ENCODE results near the gene PLXDC2. TPM values are rescaled to one million over a fixed set of nuclear protein-coding genes. Genes with fewer than 3 reads are reported as not detected.

Gene PLXDC2
- total and polyA plus RNA-seq, 10 of the 15 experiments (the other 5 are each of a cell fraction or from before 2014, with no cell fraction given): 0.05 to 1.8 (median 0.14) TPM; not detected in 2

DNA sequence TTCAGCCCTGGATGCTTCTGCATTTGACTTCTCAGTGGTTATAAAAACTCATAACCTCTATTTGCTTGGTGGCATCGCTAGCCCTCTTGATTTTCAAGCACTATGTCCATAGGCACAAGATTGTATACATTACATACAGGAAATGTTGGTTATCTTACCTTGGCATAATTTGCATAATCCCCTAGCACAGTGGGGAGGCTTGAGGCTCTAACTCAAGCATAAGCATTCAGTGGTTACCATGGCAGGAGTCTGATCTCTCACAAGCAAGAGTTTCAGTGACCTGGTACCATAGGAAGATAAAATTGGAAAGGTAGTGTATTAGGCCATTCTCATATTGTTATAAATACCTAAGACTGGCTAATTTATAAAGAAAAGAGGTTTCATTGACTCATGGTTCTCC lies 121.8 kb downstream of the PLXDC2 start (continued):
- TF ChIP-seq, protein P1, sequence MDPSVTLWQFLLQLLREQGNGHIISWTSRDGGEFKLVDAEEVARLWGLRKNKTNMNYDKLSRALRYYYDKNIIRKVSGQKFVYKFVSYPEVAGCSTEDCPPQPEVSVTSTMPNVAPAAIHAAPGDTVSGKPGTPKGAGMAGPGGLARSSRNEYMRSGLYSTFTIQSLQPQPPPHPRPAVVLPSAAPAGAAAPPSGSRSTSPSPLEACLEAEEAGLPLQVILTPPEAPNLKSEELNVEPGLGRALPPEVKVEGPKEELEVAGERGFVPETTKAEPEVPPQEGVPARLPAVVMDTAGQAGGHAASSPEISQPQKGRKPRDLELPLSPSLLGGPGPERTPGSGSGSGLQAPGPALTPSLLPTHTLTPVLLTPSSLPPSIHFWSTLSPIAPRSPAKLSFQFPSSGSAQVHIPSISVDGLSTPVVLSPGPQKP (IDR thresholded peaks at IDR 0.05; ENCODE audit: low read depth, low read length): no peak
- TF ChIP-seq CEBPB (IDR thresholded peaks at IDR 0.05; ENCODE audit: borderline replicate concordance in 1 of 2, low read depth in 2 of 2, low read length in 2 of 2) (no peak), ESRRA (IDR thresholded peaks at IDR 0.05; ENCODE audit: low read length) (no peak), BCL11A (IDR thresholded peaks at IDR 0.05; ENCODE audit: low read depth, low read length) (no peak)
- TF ChIP-seq, protein P2, sequence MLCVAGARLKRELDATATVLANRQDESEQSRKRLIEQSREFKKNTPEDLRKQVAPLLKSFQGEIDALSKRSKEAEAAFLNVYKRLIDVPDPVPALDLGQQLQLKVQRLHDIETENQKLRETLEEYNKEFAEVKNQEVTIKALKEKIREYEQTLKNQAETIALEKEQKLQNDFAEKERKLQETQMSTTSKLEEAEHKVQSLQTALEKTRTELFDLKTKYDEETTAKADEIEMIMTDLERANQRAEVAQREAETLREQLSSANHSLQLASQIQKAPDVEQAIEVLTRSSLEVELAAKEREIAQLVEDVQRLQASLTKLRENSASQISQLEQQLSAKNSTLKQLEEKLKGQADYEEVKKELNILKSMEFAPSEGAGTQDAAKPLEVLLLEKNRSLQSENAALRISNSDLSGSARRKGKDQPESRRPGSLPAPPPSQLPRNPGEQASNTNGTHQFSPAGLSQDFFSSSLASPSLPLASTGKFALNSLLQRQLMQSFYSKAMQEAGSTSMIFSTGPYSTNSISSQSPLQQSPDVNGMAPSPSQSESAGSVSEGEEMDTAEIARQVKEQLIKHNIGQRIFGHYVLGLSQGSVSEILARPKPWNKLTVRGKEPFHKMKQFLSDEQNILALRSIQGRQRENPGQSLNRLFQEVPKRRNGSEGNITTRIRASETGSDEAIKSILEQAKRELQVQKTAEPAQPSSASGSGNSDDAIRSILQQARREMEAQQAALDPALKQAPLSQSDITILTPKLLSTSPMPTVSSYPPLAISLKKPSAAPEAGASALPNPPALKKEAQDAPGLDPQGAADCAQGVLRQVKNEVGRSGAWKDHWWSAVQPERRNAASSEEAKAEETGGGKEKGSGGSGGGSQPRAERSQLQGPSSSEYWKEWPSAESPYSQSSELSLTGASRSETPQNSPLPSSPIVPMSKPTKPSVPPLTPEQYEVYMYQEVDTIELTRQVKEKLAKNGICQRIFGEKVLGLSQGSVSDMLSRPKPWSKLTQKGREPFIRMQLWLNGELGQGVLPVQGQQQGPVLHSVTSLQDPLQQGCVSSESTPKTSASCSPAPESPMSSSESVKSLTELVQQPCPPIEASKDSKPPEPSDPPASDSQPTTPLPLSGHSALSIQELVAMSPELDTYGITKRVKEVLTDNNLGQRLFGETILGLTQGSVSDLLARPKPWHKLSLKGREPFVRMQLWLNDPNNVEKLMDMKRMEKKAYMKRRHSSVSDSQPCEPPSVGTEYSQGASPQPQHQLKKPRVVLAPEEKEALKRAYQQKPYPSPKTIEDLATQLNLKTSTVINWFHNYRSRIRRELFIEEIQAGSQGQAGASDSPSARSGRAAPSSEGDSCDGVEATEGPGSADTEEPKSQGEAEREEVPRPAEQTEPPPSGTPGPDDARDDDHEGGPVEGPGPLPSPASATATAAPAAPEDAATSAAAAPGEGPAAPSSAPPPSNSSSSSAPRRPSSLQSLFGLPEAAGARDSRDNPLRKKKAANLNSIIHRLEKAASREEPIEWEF (IDR thresholded peaks at IDR 0.05; ENCODE audit: insufficient replicate concordance, low read depth, low read length): no peak
- TF ChIP-seq, protein P3, sequence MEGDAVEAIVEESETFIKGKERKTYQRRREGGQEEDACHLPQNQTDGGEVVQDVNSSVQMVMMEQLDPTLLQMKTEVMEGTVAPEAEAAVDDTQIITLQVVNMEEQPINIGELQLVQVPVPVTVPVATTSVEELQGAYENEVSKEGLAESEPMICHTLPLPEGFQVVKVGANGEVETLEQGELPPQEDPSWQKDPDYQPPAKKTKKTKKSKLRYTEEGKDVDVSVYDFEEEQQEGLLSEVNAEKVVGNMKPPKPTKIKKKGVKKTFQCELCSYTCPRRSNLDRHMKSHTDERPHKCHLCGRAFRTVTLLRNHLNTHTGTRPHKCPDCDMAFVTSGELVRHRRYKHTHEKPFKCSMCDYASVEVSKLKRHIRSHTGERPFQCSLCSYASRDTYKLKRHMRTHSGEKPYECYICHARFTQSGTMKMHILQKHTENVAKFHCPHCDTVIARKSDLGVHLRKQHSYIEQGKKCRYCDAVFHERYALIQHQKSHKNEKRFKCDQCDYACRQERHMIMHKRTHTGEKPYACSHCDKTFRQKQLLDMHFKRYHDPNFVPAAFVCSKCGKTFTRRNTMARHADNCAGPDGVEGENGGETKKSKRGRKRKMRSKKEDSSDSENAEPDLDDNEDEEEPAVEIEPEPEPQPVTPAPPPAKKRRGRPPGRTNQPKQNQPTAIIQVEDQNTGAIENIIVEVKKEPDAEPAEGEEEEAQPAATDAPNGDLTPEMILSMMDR (IDR thresholded peaks at IDR 0.05 in 2 of 3, conservative IDR thresholded peaks at IDR 0.05 in 1 of 3; ENCODE audit: control insufficient read depth in 2 of 3, extremely low read depth in 1 of 3, insufficient read depth in 1 of 3, low read depth in 3 of 3, low read length in 3 of 3): no peak
